Esophagus muscularis mucosa (tissue), 4 donors: Measurements from ENCODE around the gene EZR. TPM values are rescaled to one million over a fixed set of nuclear protein-coding genes. Genes with fewer than 3 reads are reported as not detected.
"Not testable (repeated sequence)": the region's sequence is repeated elsewhere in the genome, so short reads cannot be mapped to it uniquely, and the experiment has no call there.

Source experiments
- DNase-seq: peaks from one replicate; pipeline ENCODE4 v3.0.0-alpha.2; 2017; ENCODE audit errors: extremely low spot score
- H3K27ac ChIP-seq, 4 donors: fragments of 200-600 bp; sonication (generic); replicated peaks in 1 of 4; 1 replicate in 3 of 4; 2 replicates in 1 of 4; pipeline ENCODE4 v1.5.1; 2016 to 2019; ENCODE audit warnings: mild to moderate bottlenecking in 1 of 4
- H3K27me3 ChIP-seq, 4 donors: fragments of 200-600 bp; sonication (generic); one replicate each; pipeline versions ENCODE4 v1.5.1 to v1.6.0; 2016 to 2019
- H3K36me3 ChIP-seq, 4 donors: fragments of 200-600 bp; sonication (generic); one replicate each; pipeline ENCODE4 v1.5.1; 2016 to 2019
- H3K4me1 ChIP-seq, 4 donors: fragments of 200-600 bp; sonication (generic); one replicate each; pipeline ENCODE4 v1.5.1; 2016 to 2019
- H3K4me3 ChIP-seq, 4 donors: fragments of 200-600 bp; sonication (generic); 1 replicate in 2 of 4; 2 replicates in 2 of 4; pipeline ENCODE4 v1.5.1; 2016 to 2019; ENCODE audit warnings: mild to moderate bottlenecking in 4 of 4, moderate library complexity in 1 of 4
- H3K9me3 ChIP-seq, 4 donors: fragments of 200-600 bp; sonication (generic); 1 replicate in 3 of 4; 2 replicates in 1 of 4; pipeline ENCODE4 v1.5.1; 2016 to 2019
- EP300 ChIP-seq: sonication (generic); formaldehyde crosslinking; IDR thresholded peaks from one replicate; pipeline ENCODE4 v1.6.1; 2017; ENCODE audit warnings: antibody characterized with exemption
- POLR2A ChIP-seq: fragments of 450-650 bp; IDR thresholded peaks from one replicate; pipeline ENCODE4 v1.6.1; 2017; ENCODE audit warnings: antibody characterized with exemption, moderate library complexity, mild to moderate bottlenecking, low read depth
- POLR2AphosphoS5 ChIP-seq, 2 donors: sonication (generic); formaldehyde crosslinking; IDR thresholded peaks; one replicate each; pipeline ENCODE4 v1.6.1; 2017; ENCODE audit warnings: antibody characterized with exemption in 2 of 2
- WGBS: methylation state at CpG from one replicate; pipeline ENCODE4 v1.1.5; 2018; 5-methylcytosine and 5-hydroxymethylcytosine counted together
- intact Hi-C: fragments of 100-400 bp; cut with DNase I; formaldehyde crosslinking; loops from one replicate; pipeline ENCODE4 v1.15.1; 2023
- total RNA-seq, 4 donors: library from RNA; depleted of rRNA; stranded (reverse); fragments of >200 nt; gene quantifications; one replicate each; pipeline versions ENCODE4 v1.1.0 to v1.2.1, GENCODE V29; 2016
- TF ChIP-seq, protein P1 (sequence below), 3 experiments: fragments of 200-600 bp in 2 of 3; fragments of 450-650 bp in 1 of 3; sonication (generic) in 2 of 3; IDR thresholded peaks; one replicate each; pipeline ENCODE4 v1.5.1; 2017 to 2019; ENCODE audit warnings: antibody characterized with exemption in 3 of 3, mild to moderate bottlenecking in 2 of 3, moderate library complexity in 1 of 3

The EZR gene
- total RNA-seq, 4 donors from 2014 or later, result 205 to 226 (median 212) TPM

- Histone ChIP-seq H3K4me3 (no peak overlapping the region), H3K4me1 (peaks cover 0 to 8% (median under 1%) of the 10 kb centered on the region in 4 donors), H3K36me3 (no peaks in the 10 kb centered on the region), H3K27me3 (no peaks in the 10 kb centered on the region), H3K27ac (no peak overlapping the region), H3K9me3 (no peaks in the 10 kb centered on the region)
- no peak for DNase-seq
- TF ChIP-seq POLR2AphosphoS5 (IDR thresholded peaks at IDR 0.05) (no peak), EP300 (no peak)
- TF ChIP-seq, protein P1, sequence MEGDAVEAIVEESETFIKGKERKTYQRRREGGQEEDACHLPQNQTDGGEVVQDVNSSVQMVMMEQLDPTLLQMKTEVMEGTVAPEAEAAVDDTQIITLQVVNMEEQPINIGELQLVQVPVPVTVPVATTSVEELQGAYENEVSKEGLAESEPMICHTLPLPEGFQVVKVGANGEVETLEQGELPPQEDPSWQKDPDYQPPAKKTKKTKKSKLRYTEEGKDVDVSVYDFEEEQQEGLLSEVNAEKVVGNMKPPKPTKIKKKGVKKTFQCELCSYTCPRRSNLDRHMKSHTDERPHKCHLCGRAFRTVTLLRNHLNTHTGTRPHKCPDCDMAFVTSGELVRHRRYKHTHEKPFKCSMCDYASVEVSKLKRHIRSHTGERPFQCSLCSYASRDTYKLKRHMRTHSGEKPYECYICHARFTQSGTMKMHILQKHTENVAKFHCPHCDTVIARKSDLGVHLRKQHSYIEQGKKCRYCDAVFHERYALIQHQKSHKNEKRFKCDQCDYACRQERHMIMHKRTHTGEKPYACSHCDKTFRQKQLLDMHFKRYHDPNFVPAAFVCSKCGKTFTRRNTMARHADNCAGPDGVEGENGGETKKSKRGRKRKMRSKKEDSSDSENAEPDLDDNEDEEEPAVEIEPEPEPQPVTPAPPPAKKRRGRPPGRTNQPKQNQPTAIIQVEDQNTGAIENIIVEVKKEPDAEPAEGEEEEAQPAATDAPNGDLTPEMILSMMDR (IDR thresholded peaks at IDR 0.05), result no peak
- intact Hi-C loops, result no loop called here
- WGBS, result 56% methylated on average over 10 of the region's 10 CpGs
Measured at GRCh38 chr6:158843751-158844683, 24.8 kb upstream of the EZR start.

DNA sequence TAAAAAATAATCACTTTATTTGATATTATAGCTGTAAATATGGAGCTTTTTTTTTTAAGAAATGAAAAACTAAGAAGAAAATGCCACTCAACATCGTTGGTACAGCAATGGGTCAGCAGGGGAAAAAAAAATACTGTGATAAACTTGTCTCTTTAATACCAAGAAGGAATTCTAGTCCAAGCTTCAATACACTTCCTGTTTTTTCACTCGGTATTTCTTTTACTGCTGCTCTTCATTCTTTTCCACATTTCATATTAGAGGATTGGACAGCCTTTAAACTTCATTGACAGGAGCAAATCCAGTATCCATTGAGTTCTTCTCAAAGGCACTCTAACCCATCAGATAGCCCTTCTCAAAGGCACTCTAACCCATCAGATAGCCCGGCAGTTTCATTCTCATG lies 22.2 kb upstream of the EZR start:
- Histone ChIP-seq H3K27me3 (no peaks in the 10 kb centered on the region), H3K27ac (no peak overlapping the region), H3K4me3 (no peak overlapping the region), H3K9me3 (no peaks in the 10 kb centered on the region), H3K4me1 (peaks cover 0 to 6% (median 0%) of the 10 kb centered on the region in 4 donors), H3K36me3 (no peaks in the 10 kb centered on the region)
- intact Hi-C loops, result no loop called here
- WGBS, result 81% methylated on average over 3 of the region's 3 CpGs
- TF ChIP-seq POLR2A (no peak), EP300 (no peak), POLR2AphosphoS5 (IDR thresholded peaks at IDR 0.05) (no peak)
- TF ChIP-seq, protein P1 (IDR thresholded peaks at IDR 0.05), result no peak
- DNase-seq, result no peak

DNA sequence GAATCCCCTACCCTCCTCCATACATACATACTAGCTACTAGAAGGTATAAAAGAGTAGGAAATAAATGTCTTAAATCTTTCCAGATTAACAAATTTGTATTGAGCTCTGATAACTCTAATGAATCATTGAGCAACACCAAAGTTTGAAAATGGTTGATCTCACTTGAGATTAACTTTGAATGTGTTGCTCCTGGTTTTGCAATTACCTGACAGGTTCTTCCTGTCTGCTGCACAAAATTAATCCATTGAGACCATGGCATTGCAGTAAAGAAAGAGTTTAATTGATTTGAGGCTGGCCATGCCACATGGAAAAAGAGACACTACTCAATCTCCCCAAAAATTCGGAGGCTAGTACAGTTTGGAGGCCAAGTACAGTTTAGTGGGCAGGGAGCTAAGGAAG lies 21.3 kb upstream of the EZR start:
- intact Hi-C loops, result no loop called here
- DNase-seq, result no peak
- Histone ChIP-seq H3K27ac (no peak overlapping the region), H3K36me3 (no peaks in the 10 kb centered on the region), H3K4me3 (no peak overlapping the region), H3K4me1 (peaks cover 0 to 6% (median 3%) of the 10 kb centered on the region in 4 donors), H3K27me3 (no peaks in the 10 kb centered on the region), H3K9me3 (no peaks in the 10 kb centered on the region)
- WGBS, result 80% methylated on average over 1 of the region's 1 CpG
- TF ChIP-seq POLR2A, result no peak
- no peak for TF ChIP-seq POLR2AphosphoS5 (IDR thresholded peaks at IDR 0.05)
- TF ChIP-seq, protein P1 (IDR thresholded peaks at IDR 0.05), result no peak
- TF ChIP-seq EP300, result no peak

DNA sequence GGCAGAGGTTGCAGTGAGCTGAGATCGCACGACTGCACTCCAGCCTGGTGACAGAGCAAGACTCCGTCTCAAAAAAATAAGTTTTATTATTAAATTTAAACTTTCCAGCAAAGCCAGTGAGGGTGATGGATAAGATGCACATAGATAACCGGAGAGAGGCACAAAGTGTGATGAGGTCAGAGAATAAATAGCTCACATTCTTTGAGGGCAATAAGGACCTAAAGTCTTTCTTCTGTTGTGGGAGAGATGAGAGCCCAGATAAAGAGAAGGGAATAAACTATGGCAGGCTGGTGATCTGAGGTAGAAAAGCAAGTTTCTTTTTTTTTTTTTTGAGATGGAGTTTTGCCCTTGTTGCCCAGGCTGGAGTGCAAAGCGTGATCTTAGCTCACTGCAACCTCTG lies 20.6 kb upstream of the EZR start:
- Histone ChIP-seq H3K27ac (no peak overlapping the region), H3K4me3 (no peak overlapping the region), H3K9me3 (no peaks in the 10 kb centered on the region), H3K36me3 (no peaks in the 10 kb centered on the region), H3K27me3 (no peaks in the 10 kb centered on the region), H3K4me1 (peaks cover 0 to 8% (median 3%) of the 10 kb centered on the region in 4 donors)
- TF ChIP-seq POLR2AphosphoS5 (IDR thresholded peaks at IDR 0.05), result no peak
- TF ChIP-seq, protein P1 (IDR thresholded peaks at IDR 0.05), result no peak
- no peak for TF ChIP-seq EP300
- no peak for TF ChIP-seq POLR2A
- 98% methylated on average over 5 of the region's 5 CpGs for WGBS
- DNase-seq, result no peak
- intact Hi-C loops, result no loop called here

DNA sequence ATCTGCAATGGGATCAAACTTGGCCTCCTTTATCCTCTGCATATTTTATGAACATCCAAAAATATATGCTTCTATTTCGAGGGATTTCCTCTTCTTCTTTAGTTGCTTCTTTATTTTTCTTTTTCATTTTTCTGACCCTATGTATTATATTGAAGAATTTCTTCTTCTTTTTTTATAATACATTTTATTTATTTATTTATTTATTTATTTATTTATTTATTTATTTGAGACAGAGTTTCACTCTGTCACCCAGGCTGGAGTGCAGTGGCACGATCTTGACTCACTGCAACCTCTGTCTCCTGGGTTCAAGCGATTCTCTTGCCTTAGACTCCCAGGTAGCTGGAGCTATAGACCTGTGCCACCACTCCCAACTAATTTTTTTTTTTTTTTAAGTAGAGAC lies 19.6 kb upstream of the EZR start:
- H3K4me3 ChIP-seq, H3K27ac ChIP-seq, H3K4me1 ChIP-seq, H3K36me3 ChIP-seq, DNase-seq, H3K27me3 ChIP-seq, intact Hi-C loops, H3K9me3 ChIP-seq: not testable (repeated sequence)
- 99% methylated on average over 3 of the region's 3 CpGs for whole genome bisulfite sequencing
